ENCODE results near the gene PEX14.
"Not testable (repeated sequence)": the region's sequence is repeated elsewhere in the genome, so short reads cannot be mapped to it uniquely, and the experiment has no call there.

PEX14 gene, protein sequence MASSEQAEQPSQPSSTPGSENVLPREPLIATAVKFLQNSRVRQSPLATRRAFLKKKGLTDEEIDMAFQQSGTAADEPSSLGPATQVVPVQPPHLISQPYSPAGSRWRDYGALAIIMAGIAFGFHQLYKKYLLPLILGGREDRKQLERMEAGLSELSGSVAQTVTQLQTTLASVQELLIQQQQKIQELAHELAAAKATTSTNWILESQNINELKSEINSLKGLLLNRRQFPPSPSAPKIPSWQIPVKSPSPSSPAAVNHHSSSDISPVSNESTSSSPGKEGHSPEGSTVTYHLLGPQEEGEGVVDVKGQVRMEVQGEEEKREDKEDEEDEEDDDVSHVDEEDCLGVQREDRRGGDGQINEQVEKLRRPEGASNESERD

DNA sequence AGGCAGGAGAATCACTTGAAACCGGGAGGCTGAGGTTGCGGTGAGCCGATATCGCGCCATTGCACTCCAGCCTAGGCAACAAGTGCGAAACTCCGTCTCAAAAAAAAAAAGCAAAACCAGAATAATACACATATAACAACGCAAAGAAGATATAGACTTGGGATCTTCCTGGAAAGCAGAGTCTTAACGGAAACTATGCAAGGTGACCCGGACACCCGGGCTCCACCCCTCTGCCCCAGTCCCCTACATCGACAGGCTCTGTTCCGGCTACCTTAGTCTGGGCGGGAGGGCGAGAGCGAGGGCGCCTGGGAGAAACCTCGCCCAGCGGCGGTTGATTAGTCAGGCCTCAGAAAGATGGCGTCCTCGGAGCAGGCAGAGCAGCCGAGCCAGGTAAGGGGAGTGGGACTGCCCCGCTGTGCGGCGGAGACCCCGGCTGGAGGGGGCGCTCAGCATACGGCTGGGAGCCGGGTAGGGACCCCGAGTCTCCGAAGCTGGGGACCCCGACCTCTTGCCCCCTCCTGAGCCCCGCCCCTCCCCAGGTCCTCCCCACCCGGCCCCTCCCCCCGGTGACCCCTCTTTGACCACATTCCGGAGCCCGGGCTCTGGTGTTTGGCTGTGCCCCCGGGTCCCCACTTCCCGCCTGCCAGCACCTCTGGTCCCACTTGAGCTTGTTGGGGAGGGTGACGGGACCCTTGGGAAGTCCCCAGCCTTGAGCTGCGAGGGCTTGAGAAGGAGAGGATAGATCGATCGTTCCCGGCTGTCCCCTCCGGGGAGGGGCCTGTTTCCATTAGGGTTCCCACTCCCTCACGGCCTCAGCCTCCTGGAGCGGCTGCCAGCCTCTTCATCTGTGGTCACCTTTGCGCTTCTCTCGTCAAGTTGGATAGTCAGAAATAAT, at the start of gene PEX14:
TSS of gene PEX14 (plus strand) at position 338 of the 895 bp plus-strand sequence. CDS start at position 355, 17 bp downstream.
- DNase-seq: peak; percentile 89

DNA sequence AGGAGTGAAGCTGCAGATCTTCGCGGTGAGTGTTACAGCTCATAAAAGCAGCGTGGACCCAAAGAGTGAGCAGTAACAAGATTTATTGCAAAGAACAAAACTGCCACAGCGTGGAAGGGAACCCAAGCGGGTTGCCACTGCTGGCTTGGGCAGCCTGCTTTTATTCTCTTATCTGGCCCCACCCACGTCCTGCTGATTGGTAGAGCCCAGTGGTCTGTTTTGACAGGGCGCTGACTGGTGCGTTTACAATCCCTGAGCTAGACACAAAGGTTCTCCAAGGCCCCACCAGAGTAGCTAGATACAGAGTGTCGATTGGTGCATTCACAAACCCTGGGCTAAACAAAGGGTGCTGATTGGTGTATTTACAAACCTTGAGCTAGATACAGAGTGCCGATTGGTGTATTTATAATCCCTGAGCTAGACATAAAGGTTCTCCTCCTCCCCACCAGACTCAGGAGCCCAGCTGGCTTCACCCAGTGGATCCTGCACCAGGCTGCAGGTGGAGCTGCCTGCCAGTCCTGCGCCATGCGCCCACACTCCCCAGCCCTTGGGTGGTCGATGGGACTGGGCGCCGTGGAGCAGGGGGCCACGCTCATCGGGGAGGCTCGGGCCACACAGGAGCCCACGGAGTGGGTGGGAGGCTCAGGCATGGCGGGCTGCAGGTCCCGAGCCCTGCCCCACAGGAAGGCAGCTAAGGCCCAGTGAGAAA, 48.8 kb upstream of the PEX14 start:
- not testable (repeated sequence) for DNase-seq

DNA sequence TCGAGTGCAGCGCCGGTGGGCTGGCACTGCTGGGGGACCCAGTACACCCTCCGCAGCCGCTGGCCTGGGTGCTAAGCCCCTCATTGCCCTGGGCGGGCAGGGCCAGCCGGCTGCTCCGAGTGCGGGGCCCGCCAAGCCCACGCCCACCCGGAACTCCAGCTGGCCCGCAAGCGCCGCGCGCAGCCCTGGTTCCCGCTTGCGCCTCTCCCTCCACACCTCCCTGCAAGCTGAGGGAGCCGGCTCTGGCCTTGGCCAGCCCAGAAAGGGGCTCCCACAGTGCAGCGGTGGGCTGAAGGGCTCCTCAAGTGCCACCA, 48.3 kb upstream of the PEX14 start:
- DNase-seq: not testable (repeated sequence)

DNA sequence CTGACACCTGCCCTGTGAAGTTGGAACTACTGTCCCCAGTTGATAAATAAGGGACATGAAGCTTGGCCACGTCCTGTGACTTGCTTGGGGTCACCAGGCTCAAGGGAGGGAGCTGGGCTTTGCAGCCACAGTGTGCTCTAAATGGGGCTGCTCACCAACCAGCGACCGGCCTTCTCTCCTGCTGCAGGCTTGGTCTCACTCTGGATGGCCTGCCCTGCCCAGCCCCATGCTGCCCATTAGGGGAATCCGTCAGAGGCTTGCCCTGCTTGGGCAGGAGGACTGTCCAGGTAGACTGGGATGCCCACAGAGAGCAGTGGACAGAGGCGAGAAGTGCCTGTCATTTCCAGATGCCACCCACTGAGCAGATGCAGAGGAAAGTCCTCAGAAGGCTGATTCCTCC, 45.8 kb upstream of the PEX14 start:
- no peak for DNase-seq

DNA sequence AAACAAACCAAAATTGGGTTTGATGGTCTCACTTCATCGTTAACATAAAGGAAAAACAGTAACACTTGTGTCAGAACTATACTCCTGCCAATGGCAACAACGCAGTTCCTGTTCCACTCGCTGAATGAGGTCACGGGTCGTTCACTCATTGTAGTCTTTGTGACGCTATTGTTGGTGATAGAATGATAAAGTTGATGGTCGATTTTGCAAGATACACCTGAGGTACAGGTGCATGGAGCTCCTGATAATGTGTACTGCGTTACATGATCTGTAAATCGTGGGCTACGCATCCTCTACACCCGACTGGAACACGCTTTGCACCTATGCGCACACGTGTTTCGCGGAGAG, 44.9 kb upstream of the PEX14 start:
- no peak for DNase-seq

DNA sequence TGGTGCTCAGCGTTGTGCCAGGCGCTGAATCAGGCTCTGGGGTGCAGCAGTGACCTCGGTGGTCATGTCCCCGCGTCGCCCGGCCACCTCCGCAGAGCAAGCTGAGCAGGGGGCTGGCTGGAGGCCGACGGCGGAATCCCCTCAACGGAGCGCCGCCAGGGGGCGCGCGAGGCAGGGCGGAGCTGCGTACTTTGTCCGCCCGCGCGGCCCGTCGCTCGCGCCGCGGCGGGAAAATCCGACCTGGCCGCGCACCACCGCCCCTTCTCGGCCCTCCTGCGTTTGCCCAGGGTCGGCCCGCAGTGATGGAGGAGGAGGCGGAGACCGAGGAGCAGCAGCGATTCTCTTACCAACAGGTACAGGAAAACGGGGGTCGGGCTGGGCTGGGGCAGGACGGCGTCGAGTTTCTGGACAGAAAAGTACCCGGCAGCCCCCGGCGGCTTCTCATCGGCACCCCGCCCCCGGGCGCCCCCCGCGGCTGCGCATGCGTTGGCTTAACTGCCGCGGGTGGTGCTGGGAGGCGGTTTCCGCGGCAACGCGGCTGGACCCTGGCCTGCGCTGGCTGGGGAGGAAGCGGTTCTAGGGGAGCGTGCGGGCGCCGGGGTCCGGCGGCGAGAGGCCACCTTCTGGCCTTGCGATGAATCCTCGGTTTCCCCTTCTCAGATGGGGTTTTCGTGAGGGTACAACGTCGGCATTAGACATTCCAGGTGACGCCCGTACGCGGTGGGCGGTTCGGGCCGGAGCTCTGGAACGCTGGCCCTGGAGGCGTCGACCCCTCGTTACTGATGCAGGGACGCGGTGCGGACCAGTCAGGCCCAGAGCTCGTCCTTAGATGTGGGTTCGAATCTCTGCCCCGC, 44.3 kb upstream of the PEX14 start, which contains the start of gene CENPS:
TSS of gene CENPS (plus strand) at position 218 of the 854 bp plus-strand sequence. CDS start at position 303, 85 bp downstream.
- peak; percentile 87 for DNase-seq

DNA sequence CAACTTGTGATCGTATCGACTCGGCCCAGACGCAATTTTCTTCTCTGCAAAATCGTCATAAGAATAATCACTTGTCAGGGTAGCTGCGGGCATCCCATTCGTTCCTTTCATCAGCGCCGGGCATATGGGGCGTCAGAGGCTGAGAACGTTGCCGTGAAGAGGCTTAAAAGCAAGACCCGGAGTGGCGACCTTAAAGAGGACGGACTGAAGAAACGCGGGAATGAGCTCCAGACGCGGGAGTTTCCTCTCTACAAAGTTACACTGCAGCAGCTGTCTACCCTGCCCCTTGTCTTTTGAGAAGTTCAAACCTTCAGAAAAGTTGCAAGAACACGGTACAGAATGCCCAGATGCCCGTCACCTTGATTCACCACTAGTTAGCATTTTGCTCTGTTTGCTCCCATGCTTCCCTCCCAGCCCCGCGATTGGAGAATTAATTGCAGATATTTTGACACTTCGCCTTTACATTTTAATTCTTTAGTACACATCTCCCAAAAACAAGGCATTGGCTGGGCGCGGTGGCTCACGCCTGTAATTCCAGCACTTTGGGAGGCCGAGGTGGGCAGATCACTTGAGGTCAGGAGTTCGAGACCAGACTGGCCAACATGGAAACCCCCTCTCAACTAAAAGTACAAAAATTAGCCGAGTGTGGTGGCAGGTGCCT, 43.5 kb upstream of the PEX14 start:
- DNase-seq: peak; percentile 39

DNA sequence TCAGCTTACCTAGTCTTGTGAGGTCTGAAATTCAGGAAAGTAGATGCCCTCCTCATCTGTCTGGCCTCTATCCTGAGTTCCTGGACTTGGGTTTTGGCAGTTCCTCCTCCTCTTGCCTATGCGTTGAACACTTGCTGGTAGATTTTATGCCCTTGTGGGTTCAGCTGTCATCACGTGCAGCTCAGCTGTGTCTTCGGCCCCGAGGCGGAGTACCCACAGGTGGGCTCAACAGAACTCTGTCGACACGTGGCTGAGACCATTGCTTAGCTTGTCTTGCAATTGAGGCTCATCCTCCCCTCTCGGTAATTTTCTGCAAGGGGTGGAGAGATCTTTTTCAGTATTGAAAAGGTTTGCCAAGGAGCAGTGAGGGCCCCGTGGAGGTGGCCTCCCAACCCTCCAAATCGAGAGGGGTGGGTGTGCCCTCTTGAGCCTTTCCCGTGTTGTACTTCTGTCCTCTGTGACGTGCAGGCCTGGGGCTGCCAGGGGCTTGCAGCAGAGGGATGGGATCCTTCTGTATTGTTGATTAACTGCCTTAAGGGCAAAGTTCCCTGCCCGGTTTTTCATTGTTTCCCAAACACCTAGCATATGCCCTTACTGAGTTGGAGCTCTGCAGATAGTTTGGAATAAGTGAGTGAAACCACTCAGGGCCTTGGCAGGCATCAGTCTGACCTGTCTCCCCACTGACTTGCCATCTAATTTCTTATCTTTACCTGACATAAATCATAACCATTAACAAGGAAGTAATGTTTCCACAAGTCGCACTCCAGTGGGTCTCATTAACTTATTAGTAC, 41.6 kb upstream of the PEX14 start:
- DNase-seq: peak; percentile 88

DNA sequence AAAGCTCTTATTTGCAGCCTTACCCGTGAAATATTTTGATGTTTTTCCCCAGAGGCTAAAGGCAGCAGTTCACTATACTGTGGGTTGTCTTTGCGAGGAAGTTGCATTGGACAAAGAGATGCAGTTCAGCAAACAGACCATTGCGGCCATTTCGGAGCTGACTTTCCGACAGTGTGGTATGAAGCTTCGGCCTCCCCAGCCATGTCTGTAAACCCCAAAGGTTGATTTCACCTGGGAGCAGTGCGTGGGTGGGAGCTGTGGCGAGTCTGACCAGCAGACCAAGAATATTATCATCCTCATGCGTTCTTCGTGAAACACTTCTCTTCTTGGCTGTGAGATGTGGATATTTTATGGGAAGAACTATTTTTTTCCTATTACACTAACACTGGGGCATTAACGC, 41.0 kb upstream of the PEX14 start:
- DNase-seq: no peak

DNA sequence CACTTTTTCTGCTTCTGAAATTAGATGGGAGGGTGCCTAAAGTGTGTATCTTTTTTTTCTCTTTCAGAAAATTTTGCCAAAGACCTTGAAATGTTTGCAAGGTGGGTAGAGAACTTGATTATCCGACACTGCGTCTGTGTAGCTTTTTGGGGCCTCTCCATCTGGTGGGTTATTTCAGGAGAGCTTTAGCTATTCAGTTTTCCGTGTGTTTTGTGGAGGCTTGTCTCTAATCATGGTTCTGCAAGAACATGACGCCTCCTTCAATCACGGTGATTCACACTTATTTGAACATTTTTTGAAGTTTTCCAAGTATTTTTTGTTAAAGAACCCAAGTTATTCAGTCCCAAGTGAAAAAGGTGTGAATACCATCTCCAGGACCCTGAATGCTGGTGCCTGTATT, 40.2 kb upstream of the PEX14 start:
- DNase-seq: no peak

DNA sequence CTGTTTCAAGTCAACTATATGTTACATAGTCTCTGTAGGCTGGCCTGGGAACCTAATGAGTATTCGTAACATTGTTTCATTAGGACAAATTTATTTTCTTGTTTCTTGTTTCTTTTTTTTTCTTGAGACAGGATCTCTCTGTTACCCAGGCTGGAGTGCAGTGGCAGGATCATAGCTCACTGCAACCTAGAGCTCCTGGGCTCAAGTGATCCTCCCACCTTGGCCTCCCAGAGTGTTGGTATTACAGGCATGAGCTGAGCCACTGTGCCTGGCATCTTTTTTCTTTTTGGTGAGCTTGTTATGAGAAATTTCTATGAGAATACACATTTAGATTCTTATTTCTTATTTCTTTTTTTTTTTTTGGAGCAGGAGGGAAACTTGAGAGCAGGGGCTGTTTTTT, 37.7 kb upstream of the PEX14 start:
- no peak for DNase-seq

DNA sequence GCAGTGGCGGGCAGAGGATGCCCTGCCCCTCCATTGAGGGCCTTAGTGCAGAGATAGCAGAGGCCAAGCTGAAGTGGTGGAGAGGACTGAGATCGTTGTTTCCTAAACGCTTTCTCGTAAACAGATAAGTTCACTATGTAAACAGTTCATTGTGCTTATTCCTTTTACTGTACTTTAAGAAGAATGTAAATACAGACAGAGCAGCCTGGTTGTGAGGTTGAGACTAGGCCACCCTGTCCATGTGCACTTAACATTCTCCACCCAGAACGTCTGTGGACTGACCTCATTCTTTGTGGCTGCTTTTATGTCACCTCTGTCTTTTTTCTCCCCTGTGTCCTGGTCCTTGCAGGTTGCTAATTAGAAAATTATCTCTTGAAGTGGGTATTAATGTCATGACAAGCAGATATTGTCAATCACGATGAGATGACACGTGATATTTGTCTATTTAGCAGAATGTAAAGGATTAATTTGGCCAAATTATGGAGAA, 36.0 kb upstream of the PEX14 start:
- DNase-seq: no peak

DNA sequence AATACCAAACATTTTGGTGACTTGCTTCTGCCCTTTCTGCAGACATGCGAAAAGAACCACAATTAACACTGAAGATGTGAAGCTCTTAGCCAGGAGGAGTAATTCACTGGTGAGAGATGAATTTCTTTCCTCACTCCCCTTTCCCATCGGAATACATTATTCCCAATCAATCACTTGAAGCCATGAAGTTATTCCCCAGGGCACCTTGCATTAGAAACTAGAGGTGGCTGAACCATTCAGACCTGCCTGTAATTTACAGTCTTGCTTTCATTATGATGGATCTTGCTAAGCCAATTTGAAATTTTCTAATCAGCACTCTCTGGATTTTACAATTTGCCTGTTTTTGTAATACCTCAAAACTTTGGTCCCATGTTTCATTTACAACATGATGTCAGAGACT, 34.4 kb upstream of the PEX14 start:
- no peak for DNase-seq

DNA sequence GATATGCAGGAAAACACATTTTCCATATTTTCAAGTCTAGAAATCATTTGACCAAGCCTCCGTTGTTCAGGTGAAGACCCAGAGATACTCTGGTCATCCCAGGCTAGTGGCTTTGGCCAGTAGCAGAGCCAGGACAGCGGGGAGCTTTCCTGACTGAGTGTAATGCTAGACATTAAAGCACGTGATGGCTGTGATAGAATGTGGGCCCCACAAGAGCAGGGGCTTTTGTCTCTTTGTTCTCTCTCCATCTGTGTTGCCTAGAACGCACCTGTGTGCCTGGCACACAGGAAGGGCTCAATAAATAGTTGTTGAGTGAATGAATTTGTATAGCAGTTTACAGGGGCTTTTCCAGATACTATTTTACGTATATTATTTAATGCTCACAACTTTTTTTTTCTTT, 34.0 kb upstream of the PEX14 start:
- no peak for DNase-seq

DNA sequence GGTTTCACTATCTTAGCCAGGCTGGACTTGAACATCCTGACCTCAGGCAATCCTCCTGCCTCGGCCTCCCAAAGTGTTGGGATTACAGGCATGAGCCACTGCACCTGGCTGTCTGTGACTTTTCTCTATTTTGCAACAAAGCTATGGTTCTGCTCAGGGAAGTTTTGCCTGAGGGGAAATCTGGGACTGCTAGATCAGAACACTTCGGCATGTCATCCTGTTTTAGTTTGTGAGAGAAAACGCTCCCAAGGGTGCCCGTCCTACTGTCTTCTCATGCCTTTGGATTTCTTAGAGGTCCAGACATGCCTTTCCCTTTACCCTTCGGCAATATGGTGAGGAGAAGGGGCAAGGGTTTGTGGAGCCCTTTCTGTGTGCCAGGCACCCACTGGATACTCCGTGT, 30.5 kb upstream of the PEX14 start:
- DNase-seq: no peak

DNA sequence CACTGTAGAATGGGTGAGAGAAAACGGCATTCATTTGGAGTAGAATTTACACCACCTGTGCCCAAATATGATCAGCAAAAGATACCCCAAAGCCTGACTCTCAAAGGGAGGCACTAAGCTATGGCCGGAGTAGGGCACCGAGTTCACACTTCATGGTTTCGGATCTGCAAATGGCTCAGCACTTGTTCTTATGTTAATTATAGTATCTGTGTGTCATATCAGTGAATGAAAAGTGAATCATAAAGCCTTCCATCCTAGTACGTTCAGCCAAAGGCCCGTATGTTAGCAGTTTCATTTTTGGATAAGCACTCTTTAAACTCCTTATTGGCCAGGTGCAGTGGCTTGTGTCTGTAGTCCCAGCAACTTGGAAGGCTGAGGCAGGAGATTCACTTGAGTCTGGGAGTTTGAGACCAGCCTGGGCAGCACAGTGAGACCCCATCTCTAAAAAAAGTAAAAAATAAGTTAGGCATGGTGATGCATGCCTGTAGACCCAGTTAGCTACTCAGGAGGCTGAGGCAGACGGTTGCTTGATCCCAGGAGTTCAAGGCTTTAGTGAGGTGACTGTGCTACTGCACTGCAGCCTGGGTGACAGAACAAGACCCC, 29.9 kb upstream of the PEX14 start:
- DNase-seq: no peak

DNA sequence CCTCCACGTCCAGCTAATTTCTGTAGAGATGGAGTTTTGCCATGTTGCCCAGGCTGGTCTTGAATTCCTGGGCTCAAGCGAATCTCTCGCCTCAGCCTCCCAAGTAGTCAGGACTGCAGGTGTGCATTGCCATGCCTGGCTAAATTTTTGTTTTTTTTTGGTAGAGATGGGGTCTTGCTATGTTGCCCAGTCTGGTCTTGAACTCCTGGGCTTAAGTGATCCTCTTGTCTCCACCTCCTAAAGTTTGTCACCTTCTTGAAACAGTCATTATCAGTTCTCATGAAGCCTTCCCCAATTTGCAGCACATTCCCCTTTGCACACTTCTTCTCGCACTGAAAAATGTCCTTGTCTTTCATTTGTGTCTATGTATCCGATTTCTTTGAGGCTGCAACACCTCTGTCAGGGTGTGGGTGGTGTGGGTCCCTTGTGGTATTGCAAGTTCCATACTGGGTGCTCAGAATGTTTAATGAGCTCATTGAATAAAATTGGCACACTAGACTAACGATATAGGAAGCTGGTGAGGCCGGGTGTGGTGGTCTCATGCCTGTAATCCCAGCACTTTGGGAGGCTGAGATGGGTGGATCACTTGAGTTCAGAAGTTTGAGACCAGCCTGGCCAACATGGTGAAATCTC, 27.8 kb upstream of the PEX14 start:
- DNase-seq: no peak

DNA sequence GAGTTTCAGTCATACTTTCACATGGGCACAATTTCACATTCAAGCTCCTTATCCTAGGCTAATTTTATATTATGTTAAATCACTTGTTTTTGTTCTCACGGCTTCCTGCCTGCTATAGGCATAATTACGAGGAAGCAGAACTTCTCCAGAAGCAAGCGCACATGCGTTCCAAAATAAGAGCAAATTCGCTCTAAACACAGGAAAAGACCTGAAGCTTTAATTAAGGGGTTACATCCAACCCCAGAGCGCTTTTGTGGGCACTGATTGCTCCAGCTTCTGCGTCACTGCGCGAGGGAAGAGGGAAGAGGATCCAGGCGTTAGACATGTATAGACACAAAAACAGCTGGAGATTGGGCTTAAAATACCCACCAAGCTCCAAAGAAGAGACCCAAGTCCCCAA, 25.0 kb upstream of the PEX14 start, which contains the start of gene CORT:
TSS of gene CORT (plus strand) at position 281 of the 400 bp plus-strand sequence. CDS start 193 bp downstream, outside the sequence.
- DNase-seq: no peak

DNA sequence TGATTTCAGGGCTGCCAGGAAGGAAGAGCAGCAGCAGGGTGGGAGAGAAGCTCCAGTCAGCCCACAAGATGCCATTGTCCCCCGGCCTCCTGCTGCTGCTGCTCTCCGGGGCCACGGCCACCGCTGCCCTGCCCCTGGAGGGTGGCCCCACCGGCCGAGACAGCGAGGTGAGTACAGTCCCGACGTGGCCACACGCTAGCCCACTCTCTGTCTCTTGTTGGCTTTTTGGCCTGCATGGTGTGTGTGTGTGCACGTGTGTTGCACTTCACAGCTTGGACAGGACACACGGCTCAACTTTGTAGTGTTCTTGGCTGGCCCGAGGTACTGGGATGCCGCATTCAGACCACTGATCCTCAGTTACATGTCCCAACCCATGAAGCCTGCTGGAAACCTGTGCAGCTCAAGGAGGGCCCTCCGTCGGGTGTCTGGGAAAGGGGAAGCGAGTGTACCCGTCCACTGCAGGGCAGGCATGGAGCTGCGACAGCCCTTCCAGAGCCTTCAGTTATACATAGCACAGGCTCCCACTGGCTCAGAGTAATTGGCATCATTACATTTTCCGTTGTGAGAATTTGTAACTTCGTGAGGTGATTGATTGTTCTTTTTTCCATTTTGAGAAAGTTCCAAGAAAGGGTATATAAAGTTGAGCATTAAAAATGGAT, 24.5 kb upstream of the PEX14 start:
- DNase-seq: no peak
